ENCODE data around the gene SMIM38.

DNA sequence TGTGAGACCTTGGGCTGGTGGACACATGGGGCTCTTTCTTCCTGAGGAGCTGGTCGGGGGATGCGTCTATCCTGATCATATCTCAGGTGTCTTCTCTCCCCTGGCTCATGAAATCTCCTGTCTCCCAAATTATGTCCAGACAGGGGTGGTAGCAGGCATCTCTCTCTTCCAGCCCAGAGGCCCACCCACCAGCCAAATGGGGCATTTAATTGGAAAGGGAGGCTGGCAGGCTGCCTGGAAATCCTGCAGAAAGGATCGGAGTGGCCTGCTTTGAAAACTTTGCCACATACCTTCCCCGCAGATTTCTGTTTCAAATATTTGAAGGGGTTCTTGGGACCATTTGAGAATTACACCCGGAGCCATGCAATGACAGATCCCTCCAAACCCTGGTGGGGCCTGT, 37.4 kb downstream of the SMIM38 start:
- TF ChIP-seq, protein P1, sequence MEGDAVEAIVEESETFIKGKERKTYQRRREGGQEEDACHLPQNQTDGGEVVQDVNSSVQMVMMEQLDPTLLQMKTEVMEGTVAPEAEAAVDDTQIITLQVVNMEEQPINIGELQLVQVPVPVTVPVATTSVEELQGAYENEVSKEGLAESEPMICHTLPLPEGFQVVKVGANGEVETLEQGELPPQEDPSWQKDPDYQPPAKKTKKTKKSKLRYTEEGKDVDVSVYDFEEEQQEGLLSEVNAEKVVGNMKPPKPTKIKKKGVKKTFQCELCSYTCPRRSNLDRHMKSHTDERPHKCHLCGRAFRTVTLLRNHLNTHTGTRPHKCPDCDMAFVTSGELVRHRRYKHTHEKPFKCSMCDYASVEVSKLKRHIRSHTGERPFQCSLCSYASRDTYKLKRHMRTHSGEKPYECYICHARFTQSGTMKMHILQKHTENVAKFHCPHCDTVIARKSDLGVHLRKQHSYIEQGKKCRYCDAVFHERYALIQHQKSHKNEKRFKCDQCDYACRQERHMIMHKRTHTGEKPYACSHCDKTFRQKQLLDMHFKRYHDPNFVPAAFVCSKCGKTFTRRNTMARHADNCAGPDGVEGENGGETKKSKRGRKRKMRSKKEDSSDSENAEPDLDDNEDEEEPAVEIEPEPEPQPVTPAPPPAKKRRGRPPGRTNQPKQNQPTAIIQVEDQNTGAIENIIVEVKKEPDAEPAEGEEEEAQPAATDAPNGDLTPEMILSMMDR (IDR thresholded peaks at IDR 0.05) = no peak
- TF ChIP-seq EP300 (IDR thresholded peaks at IDR 0.05; ENCODE audit: low read depth) = no peak
- TF ChIP-seq POLR2A (IDR thresholded peaks at IDR 0.05) = no peak
- no peak for TF ChIP-seq POLR2AphosphoS5 (IDR thresholded peaks at IDR 0.05)
